GM12872 (cell line): Measurements from ENCODE around the gene ZNF385D.

ENCODE experiments used
- TF ChIP-seq, protein P1 (sequence below): IDR thresholded peaks from 3 replicates; pipeline ENCODE4 v1.5.1; 2011; ENCODE audit warnings: low read depth, mild to moderate bottlenecking, low read length, moderate library complexity; ENCODE audit not compliant: insufficient read depth

Gene ZNF385D

DNA sequence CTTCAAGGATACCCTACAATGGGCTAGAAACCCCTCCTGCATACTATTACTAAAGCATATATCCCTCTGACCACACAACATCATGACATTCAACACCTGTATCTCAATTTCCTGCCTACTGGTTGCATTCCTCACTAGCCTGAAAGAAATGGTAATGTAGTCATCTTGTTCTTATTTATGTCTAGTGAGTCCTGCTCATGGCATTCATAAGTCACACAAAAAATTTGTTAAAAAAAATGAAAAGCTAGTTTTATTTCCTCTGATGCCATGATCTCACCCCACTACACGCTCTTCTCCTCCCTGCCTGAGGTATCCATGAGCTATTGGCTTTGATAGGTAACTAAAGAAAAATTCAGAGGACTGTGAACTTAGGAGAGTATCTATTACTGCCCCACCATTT lies 284.5 kb downstream of the ZNF385D start:
- TF ChIP-seq, protein P1, sequence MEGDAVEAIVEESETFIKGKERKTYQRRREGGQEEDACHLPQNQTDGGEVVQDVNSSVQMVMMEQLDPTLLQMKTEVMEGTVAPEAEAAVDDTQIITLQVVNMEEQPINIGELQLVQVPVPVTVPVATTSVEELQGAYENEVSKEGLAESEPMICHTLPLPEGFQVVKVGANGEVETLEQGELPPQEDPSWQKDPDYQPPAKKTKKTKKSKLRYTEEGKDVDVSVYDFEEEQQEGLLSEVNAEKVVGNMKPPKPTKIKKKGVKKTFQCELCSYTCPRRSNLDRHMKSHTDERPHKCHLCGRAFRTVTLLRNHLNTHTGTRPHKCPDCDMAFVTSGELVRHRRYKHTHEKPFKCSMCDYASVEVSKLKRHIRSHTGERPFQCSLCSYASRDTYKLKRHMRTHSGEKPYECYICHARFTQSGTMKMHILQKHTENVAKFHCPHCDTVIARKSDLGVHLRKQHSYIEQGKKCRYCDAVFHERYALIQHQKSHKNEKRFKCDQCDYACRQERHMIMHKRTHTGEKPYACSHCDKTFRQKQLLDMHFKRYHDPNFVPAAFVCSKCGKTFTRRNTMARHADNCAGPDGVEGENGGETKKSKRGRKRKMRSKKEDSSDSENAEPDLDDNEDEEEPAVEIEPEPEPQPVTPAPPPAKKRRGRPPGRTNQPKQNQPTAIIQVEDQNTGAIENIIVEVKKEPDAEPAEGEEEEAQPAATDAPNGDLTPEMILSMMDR, result no peak

DNA sequence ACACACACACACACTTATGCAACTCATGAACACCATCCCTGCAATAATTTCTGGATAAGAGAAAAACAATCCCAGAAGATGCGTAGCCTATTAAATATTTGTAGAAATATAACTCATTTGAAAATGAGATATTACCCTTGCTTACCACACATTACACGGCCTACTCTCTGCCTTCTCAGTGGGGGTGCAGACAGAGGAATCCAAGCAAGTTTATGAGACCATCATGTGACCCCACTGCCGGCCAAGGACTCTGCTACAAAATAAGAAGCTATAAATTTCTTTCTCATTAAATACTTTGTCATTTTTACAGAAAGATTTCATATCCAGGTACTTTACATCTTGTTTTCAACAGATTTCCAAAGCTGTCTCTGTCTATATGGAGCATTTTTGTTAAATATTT lies 286.3 kb downstream of the ZNF385D start:
- TF ChIP-seq, protein P1, result no peak

DNA sequence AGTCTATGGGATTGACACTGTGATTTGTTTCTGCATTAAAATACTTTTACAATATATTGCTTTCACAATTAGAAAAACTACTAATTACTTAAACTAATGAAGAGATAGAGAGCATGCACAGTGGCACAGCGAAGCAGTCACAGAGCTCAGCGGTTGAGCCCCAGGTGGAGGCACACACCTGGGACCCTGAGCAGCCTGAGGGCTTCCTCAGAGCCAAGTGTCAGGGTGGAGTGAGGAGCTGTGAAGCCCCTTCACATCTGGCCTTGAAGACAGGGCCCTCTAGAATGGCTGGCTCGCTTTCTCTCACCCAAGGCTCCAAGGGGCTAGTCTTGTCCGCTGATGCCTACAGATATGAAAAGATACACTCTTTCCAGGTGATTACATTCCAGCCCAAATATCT lies 287.7 kb downstream of the ZNF385D start:
- TF ChIP-seq, protein P1, result no peak

DNA sequence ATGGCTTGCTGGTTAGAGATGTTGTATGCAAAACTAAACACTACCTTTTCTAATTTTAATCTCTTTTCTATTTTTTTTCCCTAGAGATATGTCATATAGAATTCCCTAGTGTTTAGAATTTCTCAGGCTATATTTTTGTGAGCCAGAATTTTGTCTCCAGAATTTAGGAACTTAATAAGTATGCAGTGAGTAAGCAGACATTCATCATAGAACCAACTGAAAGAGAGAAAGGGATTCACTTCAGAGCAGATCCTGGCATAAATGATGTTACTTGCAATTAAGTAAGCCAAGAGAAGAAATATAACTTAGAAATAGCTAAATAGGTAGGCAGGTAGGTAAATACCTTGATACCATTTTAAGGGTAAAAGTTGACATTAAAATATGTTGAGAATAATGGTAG lies 288.9 kb downstream of the ZNF385D start:
- TF ChIP-seq, protein P1, result no peak

DNA sequence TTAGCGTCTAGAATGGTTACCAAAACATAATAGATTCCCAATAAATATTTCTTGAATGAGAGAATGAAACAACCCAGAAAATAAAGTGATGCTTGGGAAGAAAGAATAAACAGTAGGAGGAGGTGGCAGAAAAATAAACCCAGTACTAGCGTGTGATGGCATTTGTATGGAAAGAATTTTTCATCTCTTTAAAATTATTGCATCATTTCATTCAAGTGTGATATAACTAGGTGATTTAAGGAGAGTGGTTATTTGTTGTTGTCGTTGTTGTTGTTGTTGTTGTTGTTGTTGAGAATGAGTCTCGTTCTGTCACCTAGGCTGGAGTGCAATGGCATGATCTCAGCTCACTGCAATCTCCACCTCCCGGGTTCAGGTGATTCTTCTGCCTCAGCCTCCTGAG lies 293.9 kb downstream of the ZNF385D start:
- TF ChIP-seq, protein P1, result no peak

DNA sequence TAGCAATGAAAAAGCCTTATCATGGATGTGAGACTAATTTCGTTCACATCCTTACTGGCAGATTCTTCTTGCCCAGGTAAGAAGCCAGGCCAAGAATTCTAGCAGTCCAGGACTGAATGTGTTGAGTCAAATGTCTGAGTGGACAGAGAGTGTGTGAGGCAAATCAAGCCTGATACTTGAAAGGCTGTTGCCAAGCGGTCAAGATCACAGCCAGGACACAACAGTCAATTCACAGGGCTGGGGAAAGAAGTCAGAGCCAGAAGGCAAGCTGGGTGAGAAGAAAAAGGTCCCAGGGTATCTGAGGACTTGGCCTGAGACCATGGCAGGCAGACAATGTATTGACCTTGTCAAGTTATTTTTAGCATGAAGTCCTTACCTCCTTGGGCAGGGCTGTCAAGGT lies 301.3 kb downstream of the ZNF385D start:
- TF ChIP-seq, protein P1, result no peak

DNA sequence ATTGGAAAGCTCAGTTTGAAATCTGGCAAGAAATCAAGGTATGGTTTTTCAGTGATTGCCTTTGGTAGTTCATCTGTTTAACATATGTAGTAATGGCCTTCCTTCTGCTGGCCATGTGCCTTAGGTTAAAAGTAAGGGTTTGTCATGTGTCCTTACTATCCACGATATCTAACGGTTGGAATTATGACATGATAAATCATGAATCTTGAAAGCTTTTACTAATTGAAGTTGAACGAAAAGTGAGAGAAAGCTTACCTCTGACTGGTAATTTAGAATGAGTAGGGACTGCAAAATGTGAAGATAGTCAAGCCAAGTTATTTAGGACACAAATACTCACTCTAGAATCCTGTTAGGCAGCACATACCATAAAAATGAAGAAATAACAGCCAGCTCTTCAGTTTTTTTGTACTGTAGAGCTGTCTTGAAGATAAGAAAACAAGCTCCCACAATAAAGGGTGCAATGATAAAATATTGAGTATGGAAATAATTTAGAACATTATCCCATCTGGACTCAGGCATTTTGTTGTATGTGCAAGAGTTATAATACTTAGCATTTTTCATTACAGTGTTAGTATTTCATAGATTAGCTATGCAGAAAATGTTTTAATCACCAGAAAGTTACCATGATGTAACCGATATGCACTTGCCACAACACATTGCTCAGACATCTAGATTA lies 303.4 kb downstream of the ZNF385D start:
- TF ChIP-seq, protein P1, result no peak
